Panc1 (cell line): ENCODE results near the gene SIGLEC8. TPM values are rescaled to one million over a fixed set of nuclear protein-coding genes. Genes with fewer than 3 reads are reported as not detected.
A peak's percentile ranks its signal among the peaks of the same experiment; 100 is the strongest.

Source experiments
- ATAC-seq: fragments of 200-7000 bp; cut with Tn5 transposase; 2 replicates; pipeline ENCODE4 v1.9.1; 2020; ENCODE audit warnings: mild to moderate bottlenecking, moderate library complexity
- BruUV-seq: library from RNA; stranded (reverse); fragments of 400-500 nt; replicated peaks from 2 replicates; lab custom pipeline; 2021; lab: Mats Ljungman, UMichigan
- CTCF ChIA-PET: fragments of 300-600 bp; sonication (Branson Sonifier 250); formaldehyde crosslinking; loops from one replicate; lab custom pipeline; 2022; ENCODE audit warnings: antibody characterized with exemption; lab: Charles Lee
- POLR2A ChIA-PET: fragments of 300-600 bp; sonication (Branson Sonifier 250); formaldehyde crosslinking; loops from one replicate; lab custom pipeline; 2022; ENCODE audit warnings: antibody characterized with exemption; lab: Charles Lee
- DNase-seq: peaks from one replicate; pipeline ENCODE4 v3.0.0-alpha.2; 2010; ENCODE audit warnings: low read depth, low spot score
- H3K27ac ChIP-seq: 2 replicates; pipeline ENCODE4 v1.5.1; 2011; ENCODE audit warnings: mild to moderate bottlenecking, low read length, inconsistent platforms
- H3K27me3 ChIP-seq: fragments of 200-500 bp; sonication (Bioruptor generic); 2 replicates; pipeline ENCODE4 v1.6.0; 2014; ENCODE audit warnings: low read length, inconsistent platforms; ENCODE audit not compliant: control insufficient read depth, insufficient read depth
- H3K36me3 ChIP-seq: fragments of 200-500 bp; sonication (Bioruptor generic); 2 replicates; pipeline ENCODE4 v1.5.1; 2014; ENCODE audit warnings: inconsistent platforms, mild to moderate bottlenecking, low read length, moderate library complexity; ENCODE audit not compliant: control insufficient read depth, insufficient read depth
- H3K4me1 ChIP-seq: 2 replicates; pipeline ENCODE4 v1.5.1; 2011; ENCODE audit warnings: inconsistent platforms, mild to moderate bottlenecking, low read length, moderate library complexity; ENCODE audit not compliant: control insufficient read depth, insufficient read depth
- H3K4me3 ChIP-seq, 2 experiments: 2 replicates each; pipeline ENCODE4 v1.5.1; 2011 to 2012; ENCODE audit warnings: low read depth in 2 of 2, low read length in 2 of 2, mild to moderate bottlenecking in 2 of 2, inconsistent platforms in 1 of 2, moderate library complexity in 1 of 2
- H3K9me3 ChIP-seq: fragments of 200-500 bp; sonication (Bioruptor generic); 2 replicates; pipeline ENCODE4 v1.5.1; 2014; ENCODE audit warnings: low read depth, mild to moderate bottlenecking, inconsistent platforms, low read length, moderate library complexity; ENCODE audit not compliant: control insufficient read depth, insufficient read depth
- POLR2AphosphoS5 ChIP-seq: IDR thresholded peaks from 2 replicates; pipeline ENCODE4 v1.6.1; 2012; ENCODE audit warnings: mild to moderate bottlenecking, low read depth, low read length, moderate library complexity
- REST ChIP-seq, 2 experiments: IDR thresholded peaks; 2 replicates each; pipeline ENCODE4 v1.6.1; 2011 to 2012; ENCODE audit warnings: low read depth in 2 of 2, control low read depth in 1 of 2, low read length in 1 of 2, mild to moderate bottlenecking in 1 of 2, moderate library complexity in 1 of 2; ENCODE audit not compliant: insufficient read depth in 1 of 2
- SIN3A ChIP-seq: IDR thresholded peaks from 2 replicates; pipeline ENCODE4 v1.6.1; 2012; ENCODE audit warnings: low read depth, mild to moderate bottlenecking, low read length, moderate library complexity, borderline replicate concordance; ENCODE audit not compliant: insufficient read depth
- TCF7L2 ChIP-seq: IDR thresholded peaks from 2 replicates; pipeline ENCODE4 v1.6.1; 2011; ENCODE audit warnings: mild to moderate bottlenecking, low read depth, low read length, inconsistent platforms
- in situ Hi-C: cut with HindIII; loops from 2 replicates; pipeline ENCODE4 v1.10.0; 2016; ENCODE audit warnings: low sequenced_read_pairs, low pct_unique_long_range_greater_than_20kb
- intact Hi-C: fragments of 100-400 bp; cut with micrococcal nuclease; formaldehyde crosslinking; loops from one replicate; pipeline ENCODE4 v1.10.0; 2022; ENCODE audit not compliant: unreplicated experiment
- total RNA-seq: library from RNA; stranded (reverse); gene quantifications from one replicate; pipeline ENCODE4 v1.2.1, GENCODE V29; 2021; ENCODE audit not compliant: unreplicated experiment
- TF ChIP-seq, protein P1 (sequence below): fragments of 450-650 bp; IDR thresholded peaks from 2 replicates; pipeline ENCODE4 v1.5.1; 2017; ENCODE audit warnings: mild to moderate bottlenecking

The SIGLEC8 gene
- total RNA-seq, 1 experiment from 2014 or later: not detected

DNA sequence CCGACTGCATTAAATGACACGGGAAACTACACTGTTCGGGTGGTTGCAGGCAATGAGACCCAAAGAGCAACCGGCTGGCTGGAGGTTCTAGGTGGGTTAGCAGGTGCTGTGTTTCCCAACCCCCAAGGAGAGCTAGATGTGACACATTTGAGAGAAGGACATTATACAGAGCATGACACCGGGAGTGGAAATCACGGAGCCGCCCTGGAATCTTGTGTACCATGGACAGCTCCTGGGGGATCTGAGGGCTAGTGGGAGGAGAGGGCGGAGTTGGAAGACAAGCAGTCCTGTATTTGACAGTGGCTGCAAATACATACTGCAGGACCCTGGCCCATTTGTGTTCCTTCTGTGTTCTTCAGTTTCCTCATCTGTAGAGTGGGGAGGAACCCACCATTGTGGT lies 22.3 kb upstream of the SIGLEC8 start:
- Histone ChIP-seq H3K36me3 (no peaks in the 10 kb centered on the region), H3K27me3 (no peaks in the 10 kb centered on the region), H3K9me3 (no peaks in the 10 kb centered on the region), H3K4me1 (no peaks in the 10 kb centered on the region), H3K4me3 (no peak overlapping the region), H3K27ac (no peak overlapping the region)
- intact Hi-C loops: no loop called here
- CTCF ChIA-PET: interaction anchor here (1.1 kb wide), 1 partner anchor 174 kb away, joined by 3 read pairs; no protein-coding TSS in a partner anchor
- BruUV-seq: no TSS peak
- DNase-seq (no peak), ATAC-seq (no peak)
- TF ChIP-seq TCF7L2 (no peak), REST (IDR thresholded peaks at IDR 0.05; ENCODE audit: insufficient read depth in 1 of 2, low read depth in 2 of 2, low read length in 1 of 2) (peak; percentile 85 to 86)
- TF ChIP-seq, protein P1, sequence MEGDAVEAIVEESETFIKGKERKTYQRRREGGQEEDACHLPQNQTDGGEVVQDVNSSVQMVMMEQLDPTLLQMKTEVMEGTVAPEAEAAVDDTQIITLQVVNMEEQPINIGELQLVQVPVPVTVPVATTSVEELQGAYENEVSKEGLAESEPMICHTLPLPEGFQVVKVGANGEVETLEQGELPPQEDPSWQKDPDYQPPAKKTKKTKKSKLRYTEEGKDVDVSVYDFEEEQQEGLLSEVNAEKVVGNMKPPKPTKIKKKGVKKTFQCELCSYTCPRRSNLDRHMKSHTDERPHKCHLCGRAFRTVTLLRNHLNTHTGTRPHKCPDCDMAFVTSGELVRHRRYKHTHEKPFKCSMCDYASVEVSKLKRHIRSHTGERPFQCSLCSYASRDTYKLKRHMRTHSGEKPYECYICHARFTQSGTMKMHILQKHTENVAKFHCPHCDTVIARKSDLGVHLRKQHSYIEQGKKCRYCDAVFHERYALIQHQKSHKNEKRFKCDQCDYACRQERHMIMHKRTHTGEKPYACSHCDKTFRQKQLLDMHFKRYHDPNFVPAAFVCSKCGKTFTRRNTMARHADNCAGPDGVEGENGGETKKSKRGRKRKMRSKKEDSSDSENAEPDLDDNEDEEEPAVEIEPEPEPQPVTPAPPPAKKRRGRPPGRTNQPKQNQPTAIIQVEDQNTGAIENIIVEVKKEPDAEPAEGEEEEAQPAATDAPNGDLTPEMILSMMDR: no peak
- in situ Hi-C loops: no loop called here
- POLR2A ChIA-PET: no interaction called here

- in situ Hi-C loops: no loop called here
- intact Hi-C loops: no loop called here
- ATAC-seq: no peak
- ChIA-PET POLR2A (no interaction called here), CTCF (no interaction called here)
- TF ChIP-seq REST (IDR thresholded peaks at IDR 0.05; ENCODE audit: insufficient read depth in 1 of 2, low read depth in 2 of 2, low read length in 1 of 2) (no peak), POLR2AphosphoS5 (no peak), TCF7L2 (no peak), SIN3A (no peak)
- TF ChIP-seq, protein P1: no peak
- Histone ChIP-seq H3K4me1 (no peaks in the 10 kb centered on the region), H3K9me3 (no peaks in the 10 kb centered on the region), H3K27ac (no peak overlapping the region), H3K4me3 (no peak overlapping the region), H3K27me3 (no peaks in the 10 kb centered on the region), H3K36me3 (no peaks in the 10 kb centered on the region)
- no TSS peak for BruUV-seq
- DNase-seq: no peak
These were observed 21.5 kb upstream of the SIGLEC8 start for GRCh38 chr19:51479531-51480331.
